Measurements from ENCODE around the gene SYNDIG1L. TPM values are rescaled to one million over a fixed set of nuclear protein-coding genes. Genes with fewer than 3 reads are reported as not detected.

The SYNDIG1L gene
- total RNA-seq, 1 experiment from 2014 or later = not detected

DNA sequence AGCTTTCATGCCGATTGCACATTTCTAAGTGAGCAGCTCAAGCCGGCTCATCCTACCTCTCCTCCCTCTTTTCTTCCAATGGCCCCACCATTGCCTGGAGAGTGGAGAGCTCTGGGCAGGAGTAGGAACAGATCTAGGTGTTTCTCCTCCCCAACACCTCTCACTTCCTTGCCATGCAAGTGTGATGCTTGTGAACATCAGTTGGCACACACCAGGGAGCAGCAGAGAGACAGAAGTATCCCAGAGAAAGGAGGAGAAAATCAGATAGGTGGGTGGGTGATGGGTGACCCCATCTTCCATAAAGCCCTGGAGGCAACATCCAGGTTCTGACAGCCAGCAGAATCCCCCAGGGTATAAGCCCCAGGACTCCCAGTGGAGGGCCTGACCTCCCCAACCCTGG, 39.3 kb upstream of the SYNDIG1L start:
- H3K79me2 ChIP-seq (ENCODE audit: low read length) = no peaks in the 10 kb centered on the region
- DNase-seq (no peak), ATAC-seq (no peak)
- no peaks in the 10 kb centered on the region for H3K4me1 ChIP-seq (ENCODE audit: insufficient read depth, low read length)
- H3K4me2 ChIP-seq (ENCODE audit: low read length) = no peak overlapping the region
- no peak overlapping the region for H2AFZ ChIP-seq (ENCODE audit: low read length)
- ChIA-PET POLR2A (ENCODE audit: unreplicated experiment) (no interaction called here), CTCF (no interaction called here)
- no peak overlapping the region for H3K9ac ChIP-seq (ENCODE audit: low read length)
- no peaks in the 10 kb centered on the region for H3K9me2 ChIP-seq (replicated peaks; ENCODE audit: low read length)
- H3K4me3 ChIP-seq (ENCODE audit: low read length) = no peak overlapping the region
- H3K27me3 ChIP-seq (ENCODE audit: low read length) = no peaks in the 10 kb centered on the region
- TF ChIP-seq, protein P1, sequence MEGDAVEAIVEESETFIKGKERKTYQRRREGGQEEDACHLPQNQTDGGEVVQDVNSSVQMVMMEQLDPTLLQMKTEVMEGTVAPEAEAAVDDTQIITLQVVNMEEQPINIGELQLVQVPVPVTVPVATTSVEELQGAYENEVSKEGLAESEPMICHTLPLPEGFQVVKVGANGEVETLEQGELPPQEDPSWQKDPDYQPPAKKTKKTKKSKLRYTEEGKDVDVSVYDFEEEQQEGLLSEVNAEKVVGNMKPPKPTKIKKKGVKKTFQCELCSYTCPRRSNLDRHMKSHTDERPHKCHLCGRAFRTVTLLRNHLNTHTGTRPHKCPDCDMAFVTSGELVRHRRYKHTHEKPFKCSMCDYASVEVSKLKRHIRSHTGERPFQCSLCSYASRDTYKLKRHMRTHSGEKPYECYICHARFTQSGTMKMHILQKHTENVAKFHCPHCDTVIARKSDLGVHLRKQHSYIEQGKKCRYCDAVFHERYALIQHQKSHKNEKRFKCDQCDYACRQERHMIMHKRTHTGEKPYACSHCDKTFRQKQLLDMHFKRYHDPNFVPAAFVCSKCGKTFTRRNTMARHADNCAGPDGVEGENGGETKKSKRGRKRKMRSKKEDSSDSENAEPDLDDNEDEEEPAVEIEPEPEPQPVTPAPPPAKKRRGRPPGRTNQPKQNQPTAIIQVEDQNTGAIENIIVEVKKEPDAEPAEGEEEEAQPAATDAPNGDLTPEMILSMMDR (conservative IDR thresholded peaks at IDR 0.05; ENCODE audit: low read depth, low read length) = no peak
- TF ChIP-seq EZH2phosphoT487 (IDR thresholded peaks at IDR 0.05; ENCODE audit: borderline replicate concordance, low read length) = no peak
- TF ChIP-seq EZH2 (IDR thresholded peaks at IDR 0.05; ENCODE audit: low read length, unreplicated experiment) = no peak
- no peaks in the 10 kb centered on the region for H3K9me3 ChIP-seq (ENCODE audit: low read length)
- H3F3A ChIP-seq (ENCODE audit: low read length, unreplicated experiment) = no peaks in the 10 kb centered on the region
- no TSS peak for BruUV-seq (replicated peaks)
- no peak overlapping the region for H3K27ac ChIP-seq (ENCODE audit: low read length)
- intact Hi-C loops (cut with micrococcal nuclease) = no loop called here
- H4K20me1 ChIP-seq (ENCODE audit: low read length) = no peaks in the 10 kb centered on the region
- H3K36me3 ChIP-seq (ENCODE audit: low read depth, low read length) = no peaks in the 10 kb centered on the region

DNA sequence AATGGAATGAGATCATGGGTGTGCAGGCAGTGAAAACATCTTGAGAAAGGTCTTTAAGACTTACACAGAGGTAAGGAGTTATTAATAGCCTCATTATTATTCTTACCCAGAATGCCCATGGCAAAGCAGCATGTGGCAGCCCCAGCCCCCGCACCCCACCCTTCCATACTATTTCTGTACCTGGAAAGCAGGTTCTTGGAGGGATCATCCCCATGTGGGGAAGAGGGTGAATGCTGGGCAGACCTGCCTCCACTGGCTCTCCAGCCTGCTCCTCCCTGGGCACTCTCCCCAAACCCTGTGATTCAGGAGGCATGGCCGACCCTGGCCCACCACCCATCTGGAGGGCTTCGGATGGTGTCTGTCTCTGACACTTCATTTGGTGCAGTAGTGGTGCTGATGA, 38.8 kb upstream of the SYNDIG1L start:
- Histone ChIP-seq H3K4me2 (ENCODE audit: low read length) (no peak overlapping the region), H3K9ac (ENCODE audit: low read length) (no peak overlapping the region), H2AFZ (ENCODE audit: low read length) (no peak overlapping the region), H3K9me3 (ENCODE audit: low read length) (no peaks in the 10 kb centered on the region), H3K4me1 (ENCODE audit: insufficient read depth, low read length) (no peaks in the 10 kb centered on the region), H3F3A (ENCODE audit: low read length, unreplicated experiment) (no peaks in the 10 kb centered on the region), H3K4me3 (ENCODE audit: low read length) (no peak overlapping the region), H3K27ac (ENCODE audit: low read length) (no peak overlapping the region), H3K79me2 (ENCODE audit: low read length) (no peaks in the 10 kb centered on the region), H3K9me2 (replicated peaks; ENCODE audit: low read length) (no peaks in the 10 kb centered on the region), H3K27me3 (ENCODE audit: low read length) (no peaks in the 10 kb centered on the region), H3K36me3 (ENCODE audit: low read depth, low read length) (no peaks in the 10 kb centered on the region), H4K20me1 (ENCODE audit: low read length) (no peaks in the 10 kb centered on the region)
- TF ChIP-seq EZH2 (IDR thresholded peaks at IDR 0.05; ENCODE audit: low read length, unreplicated experiment) = no peak
- TF ChIP-seq, protein P1 (conservative IDR thresholded peaks at IDR 0.05; ENCODE audit: low read depth, low read length) = no peak
- TF ChIP-seq EZH2phosphoT487 (IDR thresholded peaks at IDR 0.05; ENCODE audit: borderline replicate concordance, low read length) = no peak
- ChIA-PET CTCF (no interaction called here), POLR2A (ENCODE audit: unreplicated experiment) (no interaction called here)
- BruUV-seq (replicated peaks) = no TSS peak
- no peak for DNase-seq
- no peak for ATAC-seq
- intact Hi-C loops (cut with micrococcal nuclease) = no loop called here

DNA sequence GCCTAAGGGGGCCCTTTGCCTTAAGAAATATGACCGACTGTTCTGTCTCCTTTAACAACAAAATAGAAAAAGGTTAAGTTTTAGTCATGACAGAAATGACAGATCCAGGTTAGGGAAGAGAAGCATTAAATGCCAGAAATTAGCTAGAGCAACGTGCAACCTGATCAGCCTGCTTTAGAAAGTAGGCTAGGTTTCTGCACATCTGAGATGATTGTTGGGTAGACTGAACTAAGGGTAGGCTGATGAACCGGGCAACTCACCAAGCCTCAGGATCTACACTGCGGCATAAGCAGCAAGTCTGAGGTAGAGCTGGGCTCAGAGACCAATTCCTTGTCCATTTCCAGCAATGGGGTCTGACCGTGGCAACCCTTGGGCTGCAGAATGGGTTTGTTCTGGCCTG, 37.7 kb upstream of the SYNDIG1L start:
- Histone ChIP-seq H3K4me1 (ENCODE audit: insufficient read depth, low read length) (no peaks in the 10 kb centered on the region), H3F3A (ENCODE audit: low read length, unreplicated experiment) (no peaks in the 10 kb centered on the region), H3K9ac (ENCODE audit: low read length) (no peak overlapping the region), H3K9me3 (ENCODE audit: low read length) (no peaks in the 10 kb centered on the region), H2AFZ (ENCODE audit: low read length) (no peak overlapping the region), H3K36me3 (ENCODE audit: low read depth, low read length) (no peaks in the 10 kb centered on the region), H3K4me2 (ENCODE audit: low read length) (no peak overlapping the region), H3K9me2 (replicated peaks; ENCODE audit: low read length) (no peaks in the 10 kb centered on the region), H3K27ac (ENCODE audit: low read length) (no peak overlapping the region), H3K4me3 (ENCODE audit: low read length) (no peak overlapping the region), H3K27me3 (ENCODE audit: low read length) (no peaks in the 10 kb centered on the region), H3K79me2 (ENCODE audit: low read length) (no peaks in the 10 kb centered on the region), H4K20me1 (ENCODE audit: low read length) (no peaks in the 10 kb centered on the region)
- TF ChIP-seq EZH2phosphoT487 (IDR thresholded peaks at IDR 0.05; ENCODE audit: borderline replicate concordance, low read length) = no peak
- no peak for TF ChIP-seq EZH2 (IDR thresholded peaks at IDR 0.05; ENCODE audit: low read length, unreplicated experiment)
- TF ChIP-seq, protein P1 (conservative IDR thresholded peaks at IDR 0.05; ENCODE audit: low read depth, low read length) = no peak
- ATAC-seq (no peak), DNase-seq (no peak)
- ChIA-PET POLR2A (ENCODE audit: unreplicated experiment) (interaction anchor here (0.7 kb wide), 1 partner anchor 30 kb away, joined by 5 read pairs; the partner anchor contains the start of genes ISCA2 and NPC2), CTCF (no interaction called here)
- BruUV-seq (replicated peaks) = no TSS peak
- intact Hi-C loops (cut with micrococcal nuclease) = no loop called here
